IPS DF 19.7 (cell line): ENCODE measurements around the gene OPA3.

Experiments used
- DNase-seq: peaks from one replicate; pipeline ENCODE4 v3.0.0-alpha.2; 2013; ENCODE audit warnings: low read depth, low spot score

Gene OPA3

GRCh38 chr19:45598267-45599001 is 13.8 kb upstream of the OPA3 start:
- DNase-seq: no peak

GRCh38 chr19:45597425-45598111 is 13.0 kb upstream of the OPA3 start:
- no peak for DNase-seq

DNA sequence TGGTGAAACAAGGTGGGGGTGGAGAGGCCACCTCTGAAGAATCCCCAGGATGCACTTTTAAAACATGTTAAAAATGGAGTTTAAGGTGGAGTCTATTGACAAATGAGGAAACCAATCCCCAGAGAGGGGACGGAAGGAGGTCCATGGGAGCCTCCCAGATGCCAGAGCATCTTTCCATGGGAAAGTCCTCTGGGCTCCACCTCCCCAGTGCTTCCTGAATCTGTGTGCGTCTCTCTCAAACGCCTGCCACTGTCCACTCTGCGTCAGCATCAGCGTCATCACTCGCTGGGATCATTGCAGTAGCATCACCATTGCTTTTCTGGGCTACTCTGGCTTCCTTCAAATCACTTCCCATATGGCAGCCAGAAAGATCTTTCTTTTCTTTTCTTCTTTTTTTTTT is 11.2 kb upstream of the OPA3 start:
- no peak for DNase-seq

- no peak for DNase-seq
Measured at GRCh38 chr19:45593520-45593919, 8.9 kb upstream of the OPA3 start.

- DNase-seq: no peak
Measured at GRCh38 chr19:45592366-45592765, 7.8 kb upstream of the OPA3 start.

DNA sequence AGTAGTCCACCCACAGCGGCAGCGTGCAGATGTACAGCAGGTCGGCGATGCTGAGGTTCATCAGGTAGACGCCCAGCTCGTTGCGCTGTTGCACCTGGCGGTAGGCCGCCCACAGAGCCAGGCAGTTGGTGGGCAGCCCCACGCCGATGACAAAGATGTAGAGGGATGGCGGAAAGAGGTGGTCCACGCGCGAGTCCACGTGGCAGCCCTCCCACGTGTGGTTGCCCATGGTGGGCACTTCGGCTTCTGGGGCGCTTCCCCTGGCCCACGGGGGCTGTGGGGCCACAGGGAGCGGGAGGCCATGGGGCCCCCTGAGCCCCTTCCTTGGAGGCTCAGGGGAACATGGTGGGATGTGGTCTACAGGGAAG is 7.0 kb upstream of the OPA3 start:
- DNase-seq: no peak

DNA sequence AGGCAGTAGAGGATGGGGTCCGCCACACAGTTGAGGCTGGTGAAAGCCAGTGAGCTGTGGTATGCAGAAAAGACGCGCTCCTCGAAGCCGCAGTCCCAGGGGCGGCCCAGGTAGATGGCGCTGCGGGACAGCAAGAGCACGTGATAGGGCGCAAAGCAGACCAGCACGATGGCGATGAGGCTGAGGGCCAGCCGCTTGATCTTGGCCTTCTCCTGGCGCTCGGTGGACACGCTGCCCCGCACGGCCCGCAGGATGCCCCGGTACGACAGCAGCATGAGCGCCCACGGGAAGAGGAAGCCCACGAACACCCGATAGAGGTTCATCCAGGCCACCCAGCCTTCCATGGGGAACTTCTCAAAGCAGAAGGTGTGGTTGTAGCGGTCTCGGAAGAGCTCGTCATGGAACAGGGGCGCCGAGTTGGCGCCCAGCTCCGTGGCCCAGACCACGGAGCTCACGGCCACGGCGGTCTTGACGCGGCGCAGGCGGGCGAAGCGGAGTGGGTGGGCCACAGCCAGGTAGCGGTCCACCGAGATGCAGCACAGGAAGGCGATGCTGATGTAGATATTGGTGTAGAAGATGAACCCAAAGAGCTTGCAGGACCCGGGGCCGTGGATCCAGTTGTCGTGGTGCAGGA is 6.5 kb upstream of the OPA3 start:
- DNase-seq: no peak

- DNase-seq: no peak
Measured at GRCh38 chr19:45590300-45591003, 5.8 kb upstream of the OPA3 start.

DNA sequence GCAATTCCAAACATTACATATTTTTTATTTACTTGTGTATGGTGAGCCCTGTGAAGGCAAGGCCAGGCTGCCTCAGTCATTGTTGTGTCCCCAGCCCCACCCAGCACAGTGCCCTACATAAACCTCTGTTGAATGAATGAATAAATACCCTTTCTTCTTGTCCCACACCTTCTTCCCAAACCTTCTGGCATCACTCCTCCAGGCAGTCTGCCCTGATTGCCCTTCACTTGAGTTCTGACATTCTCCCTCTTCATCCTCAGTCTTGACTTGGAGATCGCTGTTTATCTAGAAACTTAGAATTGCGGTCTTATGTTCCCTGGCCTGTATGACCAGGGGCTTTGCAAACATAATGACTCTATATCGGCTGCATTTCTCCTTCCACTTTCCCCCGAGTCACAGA is 5.2 kb upstream of the OPA3 start:
- DNase-seq: no peak

DNA sequence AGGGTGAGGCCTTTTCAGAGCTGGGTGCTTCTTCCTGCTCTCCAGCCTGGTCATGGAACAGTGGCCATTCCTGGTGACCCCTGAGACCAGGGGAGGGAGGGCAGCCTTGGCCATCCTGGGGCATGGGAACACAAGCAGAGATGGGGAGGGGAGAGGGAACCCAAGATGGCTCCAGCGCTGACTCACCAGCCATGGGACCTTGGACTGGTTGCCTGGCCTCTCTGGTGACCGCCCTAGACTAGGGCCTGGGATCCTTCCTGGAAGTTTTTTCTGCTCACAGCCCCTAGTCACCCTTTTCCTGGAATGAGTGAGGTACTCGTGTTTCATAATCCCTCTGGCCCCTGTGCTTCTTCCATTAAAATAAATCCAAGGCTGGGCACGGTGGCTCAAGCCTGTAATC is 3.3 kb upstream of the OPA3 start:
- no peak for DNase-seq

- DNase-seq: no peak
Measured at GRCh38 chr19:45585158-45585577, 566 bp upstream of the OPA3 start.

DNA sequence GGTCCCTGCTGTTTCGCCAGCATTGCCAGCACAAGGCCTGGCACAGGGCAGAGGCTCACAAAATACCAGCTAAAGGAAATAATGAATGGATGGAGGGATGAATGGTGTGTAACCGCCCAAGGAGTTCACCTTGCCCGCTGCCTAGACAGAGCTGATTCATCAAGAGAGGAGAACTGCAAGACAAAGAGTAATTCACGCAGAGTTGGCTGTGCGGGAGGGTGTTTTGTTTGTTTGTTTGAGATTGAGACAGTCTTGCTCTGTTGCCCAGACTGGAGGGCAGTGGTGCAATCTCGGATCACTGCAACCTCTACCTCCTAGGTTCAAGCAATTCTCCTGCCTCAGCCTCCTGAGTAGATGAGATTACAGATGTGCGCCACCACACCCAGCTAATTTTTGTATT is 3.0 kb downstream of the OPA3 start:
- no peak for DNase-seq

DNA sequence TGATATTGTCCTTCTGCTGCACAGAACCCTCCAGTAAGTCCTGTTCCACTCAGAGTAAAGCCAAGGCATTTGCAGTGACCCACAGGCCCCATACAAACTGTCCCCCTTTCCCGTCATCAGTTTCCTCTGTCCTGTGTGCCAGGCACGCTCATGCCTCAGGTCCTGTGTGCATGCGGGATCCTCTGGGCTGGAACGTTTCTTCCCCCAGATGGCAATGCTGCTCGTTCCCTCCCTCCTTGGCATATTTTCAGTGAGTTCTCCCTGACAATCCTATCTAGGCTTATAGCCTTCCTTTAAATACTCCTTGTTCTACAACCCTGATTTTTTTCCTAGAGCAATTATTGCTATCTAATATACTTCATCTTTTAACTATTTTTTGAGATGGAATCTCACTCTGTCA is 5.7 kb downstream of the OPA3 start:
- no peak for DNase-seq

DNA sequence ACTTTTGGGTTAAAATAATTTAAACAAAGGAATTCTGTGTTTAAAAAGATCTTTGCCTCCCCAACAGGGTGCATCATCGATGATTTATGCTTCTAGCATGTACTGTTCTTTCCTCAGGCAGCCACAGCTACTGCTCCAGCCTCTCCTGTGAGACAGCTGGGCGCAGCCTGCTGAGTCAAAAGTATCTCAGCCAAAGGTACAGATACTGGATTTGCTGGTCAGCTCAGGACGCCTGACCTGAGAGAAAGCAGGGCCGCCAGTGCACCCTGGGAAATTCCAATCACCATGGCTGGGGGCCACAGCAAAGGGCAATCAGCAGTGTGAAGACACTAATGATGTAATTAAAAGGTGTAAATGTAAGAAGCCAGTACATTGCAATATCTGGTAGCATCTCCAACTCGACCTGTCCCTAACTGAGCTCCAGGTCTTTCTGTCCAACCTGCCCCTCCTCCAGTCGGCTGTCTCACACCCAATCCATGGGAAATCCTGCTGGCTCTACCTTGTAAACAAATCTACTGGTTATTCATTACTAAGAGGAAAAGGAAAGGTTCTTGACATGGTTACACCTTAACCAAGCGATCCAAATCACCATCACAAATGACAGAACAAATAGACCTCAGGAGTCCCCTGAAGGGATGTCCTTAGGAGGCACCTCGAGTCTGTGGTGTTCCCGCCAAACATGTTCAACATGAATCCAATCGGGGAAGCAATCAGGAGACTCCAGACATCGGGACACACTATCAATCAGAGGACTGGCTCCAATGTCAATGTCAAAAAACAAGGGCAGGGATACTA is 7.3 kb downstream of the OPA3 start:
- DNase-seq: no peak

GRCh38 chr19:45576682-45577081 is 7.9 kb downstream of the OPA3 start:
- no peak for DNase-seq

DNA sequence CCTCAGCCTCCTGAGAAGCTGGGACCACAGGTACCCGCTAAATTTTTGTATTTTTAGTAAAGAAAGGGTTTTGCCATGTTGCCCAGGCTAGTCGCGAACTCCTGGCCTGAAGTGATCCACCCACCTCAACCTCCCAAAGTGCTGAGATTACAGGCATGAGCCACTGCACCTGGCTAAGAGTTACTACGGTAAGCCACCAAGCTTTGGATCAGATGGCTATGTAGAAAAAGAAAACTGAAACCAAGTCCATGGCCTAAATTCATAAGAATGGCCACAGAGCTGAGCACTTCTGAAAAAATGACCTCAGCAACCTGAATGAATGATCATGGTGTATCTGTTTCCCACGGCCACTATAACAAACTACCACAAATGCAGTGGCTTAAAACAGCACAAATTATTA is 9.4 kb downstream of the OPA3 start:
- DNase-seq: no peak

DNA sequence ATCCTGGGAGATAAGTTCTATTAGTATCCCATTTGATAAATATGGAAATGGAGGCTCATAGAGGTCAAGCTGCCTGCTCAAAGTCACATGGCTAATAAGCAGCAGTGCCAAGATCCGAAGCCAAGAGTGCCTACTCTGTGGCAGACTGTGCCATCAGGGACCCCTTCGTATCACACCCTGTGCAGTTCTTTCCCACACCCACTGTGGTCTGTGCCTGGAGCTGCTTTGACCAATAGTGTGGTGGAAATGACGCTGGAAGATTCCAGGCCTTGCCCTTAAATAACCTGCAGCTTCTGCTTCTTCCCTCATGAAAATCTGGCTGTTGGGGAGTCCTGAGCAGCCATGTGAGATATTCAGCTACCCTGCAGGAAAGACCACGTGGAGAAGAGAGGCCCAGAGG is 10.1 kb downstream of the OPA3 start:
- DNase-seq: no peak

DNA sequence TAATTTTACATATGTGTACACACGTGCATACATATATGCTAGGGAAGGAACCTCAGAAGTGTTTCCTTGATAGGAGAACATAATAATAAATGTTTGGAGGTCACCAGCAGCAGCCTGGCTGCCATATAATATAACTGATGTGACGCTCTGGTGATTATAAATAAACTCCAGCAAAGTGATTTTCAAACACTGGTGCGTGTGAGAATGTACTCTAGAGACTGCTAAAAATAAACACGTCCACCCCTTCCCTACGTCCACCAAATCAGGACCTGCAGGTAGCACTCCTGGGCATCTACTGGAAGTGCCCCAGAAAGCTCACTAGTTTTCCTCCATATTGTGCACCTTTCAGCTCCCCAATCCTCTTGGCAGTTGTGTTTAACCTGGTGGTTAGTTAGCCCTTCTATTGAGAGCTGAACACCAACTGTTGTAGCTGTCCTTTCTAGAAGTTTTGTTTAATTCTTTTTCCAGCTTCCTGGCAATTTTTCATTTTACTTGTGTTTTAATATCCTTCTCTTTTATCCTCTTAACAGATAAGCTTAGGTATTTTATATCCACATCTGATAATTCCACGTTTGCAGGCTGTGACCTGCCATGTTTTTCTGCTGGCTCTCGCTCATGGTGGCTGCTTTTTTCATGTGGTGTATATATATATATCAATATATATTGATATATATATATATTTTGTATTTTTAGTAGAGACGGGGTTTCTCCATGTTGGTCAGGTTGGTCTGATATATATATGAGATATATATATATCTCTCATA is 13.0 kb downstream of the OPA3 start:
- no peak for DNase-seq

DNA sequence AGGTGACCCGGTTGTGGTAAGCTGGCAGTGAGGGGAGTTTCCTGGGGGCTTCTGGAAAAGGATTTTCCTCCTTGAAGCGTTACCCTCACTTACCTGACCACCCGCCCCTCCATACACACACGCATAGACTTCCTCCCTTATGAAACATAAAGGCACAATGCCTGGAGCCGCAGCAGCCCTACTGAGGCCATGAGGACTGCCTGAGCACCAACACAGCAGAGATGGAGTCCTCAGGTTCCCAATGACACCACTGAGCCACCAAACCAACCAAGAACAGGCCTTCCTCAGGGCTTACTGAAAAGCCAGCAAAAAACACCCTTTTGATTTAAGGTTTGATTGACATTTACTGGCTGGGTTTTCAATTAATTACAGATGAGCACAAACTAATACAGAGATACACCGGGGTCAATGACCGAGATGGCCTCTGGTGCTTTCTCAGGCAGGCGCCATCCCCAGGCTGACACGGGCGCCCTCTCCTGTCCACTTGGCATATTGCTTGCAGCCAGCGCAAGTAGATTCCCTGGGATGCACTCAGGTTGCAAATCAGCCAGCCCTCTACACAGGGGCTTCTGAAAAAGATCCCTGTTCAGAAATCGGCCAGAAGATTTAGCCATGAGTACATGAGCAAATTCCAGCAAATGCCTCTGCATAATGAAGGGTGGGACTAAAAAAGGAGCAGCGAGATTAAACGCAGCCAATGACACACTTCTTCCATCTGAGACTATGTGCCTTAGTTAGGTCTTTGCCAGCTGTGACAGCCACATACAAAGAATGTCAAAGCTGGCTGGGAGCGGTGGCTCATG is 14.8 kb downstream of the OPA3 start:
- no peak for DNase-seq

GRCh38 chr19:45568732-45569131 is 15.9 kb downstream of the OPA3 start:
- DNase-seq: no peak
